Panc1 (cell line): ENCODE measurements around the gene CDK5R1. TPM values are rescaled to one million over a fixed set of nuclear protein-coding genes. Genes with fewer than 3 reads are reported as not detected.

ENCODE experiments used
- ATAC-seq: fragments of 200-7000 bp; cut with Tn5 transposase; 2 replicates; pipeline ENCODE4 v1.9.1; 2020; ENCODE audit warnings: mild to moderate bottlenecking, moderate library complexity
- BruUV-seq: library from RNA; stranded (reverse); fragments of 400-500 nt; replicated peaks from 2 replicates; lab custom pipeline; 2021; lab: Mats Ljungman, UMichigan
- CTCF ChIA-PET: fragments of 300-600 bp; sonication (Branson Sonifier 250); formaldehyde crosslinking; loops from one replicate; lab custom pipeline; 2022; ENCODE audit warnings: antibody characterized with exemption; lab: Charles Lee
- POLR2A ChIA-PET: fragments of 300-600 bp; sonication (Branson Sonifier 250); formaldehyde crosslinking; loops from one replicate; lab custom pipeline; 2022; ENCODE audit warnings: antibody characterized with exemption; lab: Charles Lee
- DNase-seq: peaks from one replicate; pipeline ENCODE4 v3.0.0-alpha.2; 2010; ENCODE audit warnings: low read depth, low spot score
- H3K27ac ChIP-seq: 2 replicates; pipeline ENCODE4 v1.5.1; 2011; ENCODE audit warnings: mild to moderate bottlenecking, low read length, inconsistent platforms
- H3K27me3 ChIP-seq: fragments of 200-500 bp; sonication (Bioruptor generic); 2 replicates; pipeline ENCODE4 v1.6.0; 2014; ENCODE audit warnings: low read length, inconsistent platforms; ENCODE audit not compliant: control insufficient read depth, insufficient read depth
- H3K36me3 ChIP-seq: fragments of 200-500 bp; sonication (Bioruptor generic); 2 replicates; pipeline ENCODE4 v1.5.1; 2014; ENCODE audit warnings: inconsistent platforms, mild to moderate bottlenecking, low read length, moderate library complexity; ENCODE audit not compliant: control insufficient read depth, insufficient read depth
- H3K4me1 ChIP-seq: 2 replicates; pipeline ENCODE4 v1.5.1; 2011; ENCODE audit warnings: inconsistent platforms, mild to moderate bottlenecking, low read length, moderate library complexity; ENCODE audit not compliant: control insufficient read depth, insufficient read depth
- H3K4me3 ChIP-seq, 2 experiments: 2 replicates each; pipeline ENCODE4 v1.5.1; 2011 to 2012; ENCODE audit warnings: low read depth in 2 of 2, low read length in 2 of 2, mild to moderate bottlenecking in 2 of 2, inconsistent platforms in 1 of 2, moderate library complexity in 1 of 2
- H3K9me3 ChIP-seq: fragments of 200-500 bp; sonication (Bioruptor generic); 2 replicates; pipeline ENCODE4 v1.5.1; 2014; ENCODE audit warnings: low read depth, mild to moderate bottlenecking, inconsistent platforms, low read length, moderate library complexity; ENCODE audit not compliant: control insufficient read depth, insufficient read depth
- POLR2AphosphoS5 ChIP-seq: IDR thresholded peaks from 2 replicates; pipeline ENCODE4 v1.6.1; 2012; ENCODE audit warnings: mild to moderate bottlenecking, low read depth, low read length, moderate library complexity
- REST ChIP-seq, 2 experiments: IDR thresholded peaks; 2 replicates each; pipeline ENCODE4 v1.6.1; 2011 to 2012; ENCODE audit warnings: low read depth in 2 of 2, control low read depth in 1 of 2, low read length in 1 of 2, mild to moderate bottlenecking in 1 of 2, moderate library complexity in 1 of 2; ENCODE audit not compliant: insufficient read depth in 1 of 2
- SIN3A ChIP-seq: IDR thresholded peaks from 2 replicates; pipeline ENCODE4 v1.6.1; 2012; ENCODE audit warnings: low read depth, mild to moderate bottlenecking, low read length, moderate library complexity, borderline replicate concordance; ENCODE audit not compliant: insufficient read depth
- TCF7L2 ChIP-seq: IDR thresholded peaks from 2 replicates; pipeline ENCODE4 v1.6.1; 2011; ENCODE audit warnings: mild to moderate bottlenecking, low read depth, low read length, inconsistent platforms
- in situ Hi-C: cut with HindIII; loops from 2 replicates; pipeline ENCODE4 v1.10.0; 2016; ENCODE audit warnings: low sequenced_read_pairs, low pct_unique_long_range_greater_than_20kb
- intact Hi-C: fragments of 100-400 bp; cut with micrococcal nuclease; formaldehyde crosslinking; loops from one replicate; pipeline ENCODE4 v1.10.0; 2022; ENCODE audit not compliant: unreplicated experiment
- total RNA-seq: library from RNA; stranded (reverse); gene quantifications from one replicate; pipeline ENCODE4 v1.2.1, GENCODE V29; 2021; ENCODE audit not compliant: unreplicated experiment
- TF ChIP-seq, protein P1 (sequence below): fragments of 450-650 bp; IDR thresholded peaks from 2 replicates; pipeline ENCODE4 v1.5.1; 2017; ENCODE audit warnings: mild to moderate bottlenecking

CDK5R1 gene
- total RNA-seq, 1 experiment from 2014 or later = 7.9 TPM

DNA sequence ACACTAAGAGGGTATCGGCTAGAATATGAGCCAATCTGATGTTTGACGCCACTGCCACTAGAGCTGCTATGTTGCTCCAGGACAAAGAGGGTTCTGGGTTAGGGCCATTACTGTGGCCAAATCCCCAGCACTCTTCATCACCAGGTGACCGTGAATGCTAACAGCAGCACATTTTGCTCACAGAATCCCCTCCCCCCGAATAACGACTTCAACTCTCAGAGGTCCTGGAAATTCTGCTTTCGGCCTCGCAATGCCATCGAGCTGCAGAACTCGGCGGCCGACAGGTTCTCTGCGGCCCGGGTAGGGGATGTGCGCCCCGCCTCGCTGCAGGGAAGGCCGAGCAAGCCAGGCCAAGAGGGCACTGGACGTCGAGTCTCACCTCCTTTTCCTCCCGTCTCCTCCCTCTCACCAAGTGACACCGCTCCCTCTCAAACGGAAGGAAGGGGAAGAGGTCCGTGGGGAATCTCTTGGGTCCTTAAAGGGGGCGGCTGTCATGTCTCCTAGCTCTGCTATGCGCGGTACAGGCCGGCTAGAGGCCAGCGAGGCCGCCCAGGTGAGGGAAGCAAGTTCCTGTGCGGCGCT is 31.9 kb downstream of the CDK5R1 start:
- DNase-seq (no peak), ATAC-seq (peak; percentile 25; the same call in 1 of the 2 replicates)
- Histone ChIP-seq H3K36me3 (no peaks in the 10 kb centered on the region), H3K9me3 (no peaks in the 10 kb centered on the region), H3K27ac (no peak overlapping the region), H3K4me3 (peak overlapping the region; percentile 35 to 47), H3K27me3 (peaks cover 9% of the 10 kb centered on the region), H3K4me1 (peaks cover 8% of the 10 kb centered on the region; the same call in 1 of the 2 replicates)
- TF ChIP-seq TCF7L2 = no peak
- no peak for TF ChIP-seq SIN3A
- TF ChIP-seq, protein P1, sequence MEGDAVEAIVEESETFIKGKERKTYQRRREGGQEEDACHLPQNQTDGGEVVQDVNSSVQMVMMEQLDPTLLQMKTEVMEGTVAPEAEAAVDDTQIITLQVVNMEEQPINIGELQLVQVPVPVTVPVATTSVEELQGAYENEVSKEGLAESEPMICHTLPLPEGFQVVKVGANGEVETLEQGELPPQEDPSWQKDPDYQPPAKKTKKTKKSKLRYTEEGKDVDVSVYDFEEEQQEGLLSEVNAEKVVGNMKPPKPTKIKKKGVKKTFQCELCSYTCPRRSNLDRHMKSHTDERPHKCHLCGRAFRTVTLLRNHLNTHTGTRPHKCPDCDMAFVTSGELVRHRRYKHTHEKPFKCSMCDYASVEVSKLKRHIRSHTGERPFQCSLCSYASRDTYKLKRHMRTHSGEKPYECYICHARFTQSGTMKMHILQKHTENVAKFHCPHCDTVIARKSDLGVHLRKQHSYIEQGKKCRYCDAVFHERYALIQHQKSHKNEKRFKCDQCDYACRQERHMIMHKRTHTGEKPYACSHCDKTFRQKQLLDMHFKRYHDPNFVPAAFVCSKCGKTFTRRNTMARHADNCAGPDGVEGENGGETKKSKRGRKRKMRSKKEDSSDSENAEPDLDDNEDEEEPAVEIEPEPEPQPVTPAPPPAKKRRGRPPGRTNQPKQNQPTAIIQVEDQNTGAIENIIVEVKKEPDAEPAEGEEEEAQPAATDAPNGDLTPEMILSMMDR = no peak
- TF ChIP-seq POLR2AphosphoS5 = no peak
- no peak for TF ChIP-seq REST (IDR thresholded peaks at IDR 0.05; ENCODE audit: insufficient read depth in 1 of 2, low read depth in 2 of 2, low read length in 1 of 2)
- POLR2A ChIA-PET = no interaction called here
- CTCF ChIA-PET = no interaction called here
- no TSS peak for BruUV-seq
- in situ Hi-C loops = no loop called here
- intact Hi-C loops = no loop called here

DNA sequence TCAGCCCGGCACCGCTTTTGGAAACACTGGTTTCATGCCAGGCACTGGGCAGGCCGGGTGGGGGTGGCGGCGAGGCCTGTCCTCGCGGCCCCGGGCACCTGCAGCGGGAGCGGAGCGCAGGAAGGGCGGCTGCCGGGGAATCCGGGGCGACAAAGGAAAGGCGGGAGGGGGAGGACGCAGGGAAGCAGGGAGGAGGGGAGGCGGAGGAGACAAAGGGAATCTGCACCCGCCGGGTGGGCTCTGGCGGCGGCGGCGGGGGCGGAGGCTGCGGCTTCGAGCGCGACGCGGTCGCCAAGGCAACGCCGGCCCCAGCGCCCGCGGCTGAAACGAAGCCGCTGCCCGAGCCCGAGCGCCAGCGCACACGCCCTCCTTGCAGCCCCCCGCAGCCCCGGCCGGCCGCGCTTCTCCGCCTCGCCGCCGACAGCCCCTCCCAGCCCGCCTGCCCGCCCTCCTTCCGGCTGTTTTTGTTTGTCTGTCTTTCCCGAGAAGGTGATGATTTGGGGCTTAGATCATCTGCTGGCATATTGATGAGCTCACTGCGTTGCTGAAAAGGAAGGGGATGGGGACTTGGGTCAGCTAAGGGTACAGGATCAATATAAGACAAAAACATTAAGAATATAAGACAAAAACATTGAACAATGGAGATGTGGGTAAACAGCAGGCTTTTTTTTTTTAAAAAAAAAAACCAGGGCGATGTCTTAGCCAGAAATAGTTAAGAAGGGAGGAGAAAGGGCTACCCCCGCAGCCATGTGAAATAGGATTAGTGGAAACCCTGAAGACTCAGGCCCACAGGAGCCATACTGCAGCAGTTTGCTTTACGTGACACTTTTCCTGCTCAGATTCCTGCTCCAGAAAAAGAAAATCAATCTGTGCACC is 32.7 kb downstream of the CDK5R1 start:
- Histone ChIP-seq H3K27me3 (peaks cover 9% of the 10 kb centered on the region), H3K4me3 (peak overlapping the region; percentile 35 to 47), H3K27ac (no peak overlapping the region), H3K9me3 (no peaks in the 10 kb centered on the region), H3K4me1 (peaks cover 8% of the 10 kb centered on the region; the same call in 1 of the 2 replicates), H3K36me3 (no peaks in the 10 kb centered on the region)
- ChIA-PET CTCF (no interaction called here), POLR2A (interaction anchor here (0.7 kb wide), 1 partner anchor 55 kb away, joined by 13 read pairs; no protein-coding TSS in a partner anchor)
- peak; percentile 82 for ATAC-seq
- no peak for TF ChIP-seq POLR2AphosphoS5
- no peak for TF ChIP-seq TCF7L2
- TF ChIP-seq, protein P1 = no peak
- no peak for TF ChIP-seq REST (IDR thresholded peaks at IDR 0.05; ENCODE audit: insufficient read depth in 1 of 2, low read depth in 2 of 2, low read length in 1 of 2)
- TF ChIP-seq SIN3A = no peak
- intact Hi-C loops (no loop called here), in situ Hi-C loops (no loop called here)
- BruUV-seq = no TSS peak
- no peak for DNase-seq
